SK-N-SH treated with all-trans-retinoic acid at 6 μM for 48 hours (cell line): ENCODE results near the gene KLHL17.

ENCODE experiments used
- ATAC-seq: fragments of 200-7000 bp; cut with Tn5 transposase; 3 replicates; pipeline ENCODE4 v1.9.1; 2020; ENCODE audit warnings: mild to moderate bottlenecking, moderate library complexity
- ARNTL ChIP-seq: fragments of 450-650 bp; formaldehyde crosslinking; IDR thresholded peaks from 2 replicates; pipeline ENCODE4 v1.5.0; 2020; ENCODE audit warnings: low read depth, mild to moderate bottlenecking, moderate library complexity, borderline replicate concordance
- BACH2 ChIP-seq: fragments of 250-450 bp; sonication (Bioruptor Pico); IDR thresholded peaks from 2 replicates; pipeline ENCODE4 v1.9.0; 2021; ENCODE audit warnings: mild to moderate bottlenecking, borderline replicate concordance
- CREB5 ChIP-seq: fragments of 250-450 bp; sonication (Bioruptor Pico); IDR thresholded peaks from 2 replicates; pipeline ENCODE4 v1.5.1; 2020; ENCODE audit warnings: low read depth, mild to moderate bottlenecking, moderate library complexity
- CSDC2 ChIP-seq: fragments of 250-450 bp; sonication (Bioruptor Pico); IDR thresholded peaks from 2 replicates; pipeline ENCODE4 v1.5.0; 2020; ENCODE audit warnings: mild to moderate bottlenecking, moderate library complexity
- CSRNP3 ChIP-seq: fragments of 250-450 bp; sonication (Bioruptor Pico); IDR thresholded peaks from 2 replicates; pipeline ENCODE4 v1.5.1; 2021; ENCODE audit warnings: mild to moderate bottlenecking, moderate library complexity
- ESRRG ChIP-seq: fragments of 250-450 bp; sonication (Bioruptor Pico); IDR thresholded peaks from 2 replicates; pipeline ENCODE4 v1.6.1; 2021; ENCODE audit warnings: mild to moderate bottlenecking
- GLIS3 ChIP-seq: fragments of 250-450 bp; sonication (Bioruptor Pico); IDR thresholded peaks from 2 replicates; pipeline ENCODE4 v1.5.0; 2020; ENCODE audit warnings: mild to moderate bottlenecking, moderate library complexity
- ISL1 ChIP-seq: fragments of 250-450 bp; sonication (Bioruptor Pico); IDR thresholded peaks from 2 replicates; pipeline ENCODE4 v2.1.2; 2022; ENCODE audit warnings: mild to moderate bottlenecking, moderate library complexity
- OSR1 ChIP-seq: fragments of 250-450 bp; sonication (Bioruptor Pico); IDR thresholded peaks from 2 replicates; pipeline ENCODE4 v1.8.0; 2022; ENCODE audit warnings: moderate library complexity, mild to moderate bottlenecking, inconsistent platforms
- PATZ1 ChIP-seq: fragments of 250-450 bp; sonication (Bioruptor Pico); IDR thresholded peaks from 2 replicates; pipeline ENCODE4 v1.8.0; 2020; ENCODE audit warnings: mild to moderate bottlenecking, moderate library complexity, borderline replicate concordance
- POU6F1 ChIP-seq: fragments of 250-450 bp; sonication (Bioruptor Pico); IDR thresholded peaks from 2 replicates; pipeline ENCODE4 v1.8.0; 2021; ENCODE audit warnings: low read depth, mild to moderate bottlenecking, moderate library complexity, borderline replicate concordance
- PPARA ChIP-seq: fragments of 250-450 bp; sonication (Bioruptor Pico); IDR thresholded peaks from 2 replicates; pipeline ENCODE4 v1.5.0; 2020; ENCODE audit warnings: mild to moderate bottlenecking, borderline replicate concordance
- RARB ChIP-seq: fragments of 250-450 bp; sonication (Bioruptor Pico); IDR thresholded peaks from 2 replicates; pipeline ENCODE4 v1.8.0; 2021; ENCODE audit warnings: mild to moderate bottlenecking, moderate library complexity
- TCF4 ChIP-seq: fragments of 250-450 bp; sonication (Bioruptor Pico); IDR thresholded peaks from 2 replicates; pipeline ENCODE4 v1.8.0; 2021; ENCODE audit warnings: mild to moderate bottlenecking, moderate library complexity, borderline replicate concordance
- TOX ChIP-seq: fragments of 250-450 bp; sonication (Bioruptor Pico); IDR thresholded peaks from 2 replicates; pipeline ENCODE4 v1.8.0; 2021; ENCODE audit warnings: mild to moderate bottlenecking, moderate library complexity, borderline replicate concordance
- TSHZ2 ChIP-seq: fragments of 250-450 bp; sonication (Bioruptor Pico); IDR thresholded peaks from 2 replicates; pipeline ENCODE4 v1.5.0; 2020; ENCODE audit warnings: mild to moderate bottlenecking, moderate library complexity
- ZC3H10 ChIP-seq: fragments of 250-450 bp; sonication (Bioruptor Pico); IDR thresholded peaks from 2 replicates; pipeline ENCODE4 v1.5.1; 2021; ENCODE audit warnings: mild to moderate bottlenecking, moderate library complexity
- ZFP3 ChIP-seq: fragments of 250-450 bp; sonication (Bioruptor Pico); IDR thresholded peaks from 2 replicates; pipeline ENCODE4 v1.5.0; 2020; ENCODE audit warnings: mild to moderate bottlenecking, moderate library complexity
- ZFP30 ChIP-seq: fragments of 450-650 bp; formaldehyde crosslinking; IDR thresholded peaks from 2 replicates; pipeline ENCODE4 v1.5.0; 2022; ENCODE audit warnings: mild to moderate bottlenecking, moderate library complexity
- ZNF565 ChIP-seq: fragments of 450-650 bp; formaldehyde crosslinking; conservative IDR thresholded peaks from 2 replicates; pipeline ENCODE4 v1.5.0; 2020; ENCODE audit warnings: low read depth, mild to moderate bottlenecking, moderate library complexity
- ZNF70 ChIP-seq: fragments of 450-650 bp; formaldehyde crosslinking; IDR thresholded peaks from 2 replicates; pipeline ENCODE4 v1.5.0; 2020; ENCODE audit warnings: mild to moderate bottlenecking, moderate library complexity
- ZNF8 ChIP-seq: fragments of 450-650 bp; formaldehyde crosslinking; IDR thresholded peaks from 2 replicates; pipeline ENCODE4 v1.5.0; 2020; ENCODE audit warnings: mild to moderate bottlenecking, moderate library complexity

The KLHL17 gene

DNA sequence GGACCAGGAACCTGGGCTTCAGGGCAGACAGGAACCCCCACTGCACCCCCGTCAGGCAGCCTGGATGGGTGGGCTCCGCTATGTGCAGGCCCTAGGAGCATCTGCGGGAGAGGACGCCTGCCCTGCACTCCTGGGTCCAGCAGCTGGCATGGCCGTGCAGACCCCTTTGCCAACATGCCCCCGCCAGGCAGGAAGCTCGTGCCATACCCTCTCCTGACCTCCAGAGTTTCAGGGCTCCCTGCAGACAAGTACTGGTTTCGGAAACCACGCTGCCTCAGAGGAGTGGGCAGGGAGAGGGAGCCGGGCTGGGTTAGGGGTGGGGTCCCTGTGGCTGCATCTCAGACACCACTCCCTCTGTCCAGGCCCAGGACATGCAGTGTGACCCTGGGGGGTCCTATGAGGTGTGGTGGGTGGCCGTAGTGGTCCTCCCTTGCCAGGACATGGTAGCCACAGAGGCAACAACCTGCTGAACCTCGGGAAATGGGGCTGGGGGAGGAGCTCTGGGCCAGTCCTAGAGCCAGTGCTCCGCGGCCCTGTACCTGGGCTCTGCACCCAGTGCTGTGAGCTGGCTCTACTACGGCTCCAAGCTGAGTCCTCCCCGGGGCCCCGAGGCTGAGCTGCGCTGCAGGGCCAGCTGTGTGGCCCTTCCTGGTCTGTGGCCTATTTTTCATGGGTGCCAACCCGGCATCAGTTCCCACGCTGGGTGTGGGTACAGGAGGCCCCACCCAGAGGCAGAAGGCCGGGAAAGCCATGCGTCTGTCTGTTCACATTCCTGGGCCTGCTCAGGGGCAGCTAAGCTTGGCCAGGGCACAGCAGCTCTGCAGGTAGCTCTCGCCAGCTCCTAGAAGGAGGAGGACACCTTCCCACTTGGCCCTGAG is 7.3 kb downstream of the KLHL17 start:
- peak; percentile 9; the same call in 2 of the 3 replicates for ATAC-seq
- TF ChIP-seq CREB5 (CRISPR knock-in tag) (no peak), ARNTL (no peak), TCF4 (CRISPR knock-in tag) (no peak), TSHZ2 (CRISPR knock-in tag) (no peak), BACH2 (no peak), CSDC2 (CRISPR knock-in tag) (no peak), TOX (no peak), PATZ1 (CRISPR knock-in tag) (no peak), ZNF70 (CRISPR knock-in tag) (no peak), CSRNP3 (CRISPR knock-in tag) (no peak), PPARA (CRISPR knock-in tag) (no peak), OSR1 (CRISPR knock-in tag) (no peak), GLIS3 (no peak)

- TF ChIP-seq ESRRG (CRISPR knock-in tag) (no peak), ISL1 (CRISPR knock-in tag) (no peak), POU6F1 (CRISPR knock-in tag) (no peak), ZFP30 (no peak), CSRNP3 (CRISPR knock-in tag) (no peak), ZC3H10 (CRISPR knock-in tag) (no peak), ZNF565 (no peak), RARB (CRISPR knock-in tag) (no peak), CREB5 (CRISPR knock-in tag) (no peak), TOX (no peak), BACH2 (no peak), ZFP3 (no peak), ZNF8 (CRISPR knock-in tag) (no peak)
- no peak for ATAC-seq
Measured at GRCh38 chr1:969260-969855, 9.0 kb downstream of the KLHL17 start.
